HL-60 (cell line): ENCODE results near the gene GPR62.

Experiments used
- DNase-seq, 2 experiments: peaks; one replicate each; pipeline ENCODE4 v3.0.0-alpha.2; 2010 to 2020; ENCODE audit warnings: low read depth in 1 of 2, low spot score in 1 of 2
- H3K27ac ChIP-seq: fragments of 250-450 bp; sonication (Bioruptor Pico); replicated peaks from 2 replicates; pipeline ENCODE4 v1.5.1; 2020; ENCODE audit warnings: mild to moderate bottlenecking, moderate library complexity
- H3K27me3 ChIP-seq: fragments of 250-450 bp; sonication (Bioruptor Pico); 2 replicates; pipeline ENCODE4 v1.5.1; 2021; ENCODE audit warnings: mild to moderate bottlenecking, moderate library complexity; ENCODE audit not compliant: insufficient read depth, poor library complexity, severe bottlenecking
- H3K4me3 ChIP-seq: replicated peaks from 2 replicates; pipeline ENCODE4 v1.5.1; 2011; ENCODE audit warnings: mild to moderate bottlenecking, control low read depth, low read length; ENCODE audit not compliant: insufficient read depth
- GABPA ChIP-seq: IDR thresholded peaks from 2 replicates; pipeline ENCODE4 v1.6.1; 2012; ENCODE audit warnings: low read depth
- POLR2AphosphoS5 ChIP-seq: IDR thresholded peaks from 2 replicates; pipeline ENCODE4 v1.6.1; 2012; ENCODE audit warnings: low read depth
- SPI1 ChIP-seq: IDR thresholded peaks from 2 replicates; pipeline ENCODE4 v1.6.1; 2012; ENCODE audit warnings: low read depth, mild to moderate bottlenecking, borderline replicate concordance
- TF ChIP-seq, protein P1 (sequence below): IDR thresholded peaks from 2 replicates; pipeline ENCODE4 v1.6.1; 2012; ENCODE audit warnings: low read depth; ENCODE audit not compliant: insufficient replicate concordance
- TF ChIP-seq, protein P2 (sequence below): IDR thresholded peaks from one replicate; pipeline ENCODE4 v1.5.1; 2011; ENCODE audit warnings: low read length, control low read depth, inconsistent platforms; ENCODE audit not compliant: insufficient read depth

Gene GPR62

GRCh38 chr3:52006017-52006819 is 51.0 kb downstream of the GPR62 start:
- peak; percentile 38 to 70 for DNase-seq
- H3K27ac ChIP-seq: no peak overlapping the region
- H3K27me3 ChIP-seq: no peaks in the 10 kb centered on the region
- H3K4me3 ChIP-seq: no peak overlapping the region
- TF ChIP-seq POLR2AphosphoS5 (no peak), SPI1 (no peak), GABPA (no peak)
- TF ChIP-seq, protein P1, sequence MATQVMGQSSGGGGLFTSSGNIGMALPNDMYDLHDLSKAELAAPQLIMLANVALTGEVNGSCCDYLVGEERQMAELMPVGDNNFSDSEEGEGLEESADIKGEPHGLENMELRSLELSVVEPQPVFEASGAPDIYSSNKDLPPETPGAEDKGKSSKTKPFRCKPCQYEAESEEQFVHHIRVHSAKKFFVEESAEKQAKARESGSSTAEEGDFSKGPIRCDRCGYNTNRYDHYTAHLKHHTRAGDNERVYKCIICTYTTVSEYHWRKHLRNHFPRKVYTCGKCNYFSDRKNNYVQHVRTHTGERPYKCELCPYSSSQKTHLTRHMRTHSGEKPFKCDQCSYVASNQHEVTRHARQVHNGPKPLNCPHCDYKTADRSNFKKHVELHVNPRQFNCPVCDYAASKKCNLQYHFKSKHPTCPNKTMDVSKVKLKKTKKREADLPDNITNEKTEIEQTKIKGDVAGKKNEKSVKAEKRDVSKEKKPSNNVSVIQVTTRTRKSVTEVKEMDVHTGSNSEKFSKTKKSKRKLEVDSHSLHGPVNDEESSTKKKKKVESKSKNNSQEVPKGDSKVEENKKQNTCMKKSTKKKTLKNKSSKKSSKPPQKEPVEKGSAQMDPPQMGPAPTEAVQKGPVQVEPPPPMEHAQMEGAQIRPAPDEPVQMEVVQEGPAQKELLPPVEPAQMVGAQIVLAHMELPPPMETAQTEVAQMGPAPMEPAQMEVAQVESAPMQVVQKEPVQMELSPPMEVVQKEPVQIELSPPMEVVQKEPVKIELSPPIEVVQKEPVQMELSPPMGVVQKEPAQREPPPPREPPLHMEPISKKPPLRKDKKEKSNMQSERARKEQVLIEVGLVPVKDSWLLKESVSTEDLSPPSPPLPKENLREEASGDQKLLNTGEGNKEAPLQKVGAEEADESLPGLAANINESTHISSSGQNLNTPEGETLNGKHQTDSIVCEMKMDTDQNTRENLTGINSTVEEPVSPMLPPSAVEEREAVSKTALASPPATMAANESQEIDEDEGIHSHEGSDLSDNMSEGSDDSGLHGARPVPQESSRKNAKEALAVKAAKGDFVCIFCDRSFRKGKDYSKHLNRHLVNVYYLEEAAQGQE: no peak
- TF ChIP-seq, protein P2, sequence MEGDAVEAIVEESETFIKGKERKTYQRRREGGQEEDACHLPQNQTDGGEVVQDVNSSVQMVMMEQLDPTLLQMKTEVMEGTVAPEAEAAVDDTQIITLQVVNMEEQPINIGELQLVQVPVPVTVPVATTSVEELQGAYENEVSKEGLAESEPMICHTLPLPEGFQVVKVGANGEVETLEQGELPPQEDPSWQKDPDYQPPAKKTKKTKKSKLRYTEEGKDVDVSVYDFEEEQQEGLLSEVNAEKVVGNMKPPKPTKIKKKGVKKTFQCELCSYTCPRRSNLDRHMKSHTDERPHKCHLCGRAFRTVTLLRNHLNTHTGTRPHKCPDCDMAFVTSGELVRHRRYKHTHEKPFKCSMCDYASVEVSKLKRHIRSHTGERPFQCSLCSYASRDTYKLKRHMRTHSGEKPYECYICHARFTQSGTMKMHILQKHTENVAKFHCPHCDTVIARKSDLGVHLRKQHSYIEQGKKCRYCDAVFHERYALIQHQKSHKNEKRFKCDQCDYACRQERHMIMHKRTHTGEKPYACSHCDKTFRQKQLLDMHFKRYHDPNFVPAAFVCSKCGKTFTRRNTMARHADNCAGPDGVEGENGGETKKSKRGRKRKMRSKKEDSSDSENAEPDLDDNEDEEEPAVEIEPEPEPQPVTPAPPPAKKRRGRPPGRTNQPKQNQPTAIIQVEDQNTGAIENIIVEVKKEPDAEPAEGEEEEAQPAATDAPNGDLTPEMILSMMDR: no peak

GRCh38 chr3:52006820-52007133 is 51.6 kb downstream of the GPR62 start:
- no peak overlapping the region for H3K4me3 ChIP-seq
- TF ChIP-seq SPI1: no peak
- no peak for TF ChIP-seq GABPA
- TF ChIP-seq, protein P2: no peak
- TF ChIP-seq, protein P1: no peak
- TF ChIP-seq POLR2AphosphoS5: no peak
- DNase-seq: no peak

More at GRCh38 chr3:52006820-52007133, 51.6 kb downstream of the GPR62 start:
- H3K27me3 ChIP-seq: no peaks in the 10 kb centered on the region
- H3K27ac ChIP-seq: no peak overlapping the region
